Stomach (tissue), 9 donors: ENCODE measurements around the gene GABRR3. TPM values are rescaled to one million over a fixed set of nuclear protein-coding genes. Genes with fewer than 3 reads are reported as not detected.

ENCODE experiments used
- DNase-seq, 2 donors: peaks; one replicate each; pipeline versions ENCODE4 v3.0.0 to v3.0.0-alpha.2; 2013 to 2019
- H3K27ac ChIP-seq, 5 donors: fragments of 200-600 bp in 4 of 5; sonication (generic) in 4 of 5; one replicate each; pipeline ENCODE4 v1.5.1; 2013 to 2019; ENCODE audit warnings: mild to moderate bottlenecking in 1 of 5, moderate library complexity in 1 of 5
- H3K27me3 ChIP-seq, 3 donors: fragments of 200-600 bp; sonication (generic); one replicate each; pipeline ENCODE4 v1.5.1; 2017 to 2019; ENCODE audit warnings: mixed run types in 1 of 3
- H3K36me3 ChIP-seq, 4 donors: fragments of 200-600 bp; sonication (generic); 1 replicate in 3 of 4; 2 replicates in 1 of 4; pipeline ENCODE4 v1.5.1; 2016 to 2019
- H3K4me1 ChIP-seq, 4 donors: fragments of 200-600 bp; sonication (generic); one replicate each; pipeline ENCODE4 v1.5.1; 2016 to 2019
- H3K4me3 ChIP-seq, 4 donors: fragments of 200-600 bp; sonication (generic) in 3 of 4; one replicate each; pipeline ENCODE4 v1.5.1; 2016 to 2019; ENCODE audit warnings: mild to moderate bottlenecking in 1 of 4
- H3K9me3 ChIP-seq, 4 donors: fragments of 200-600 bp; sonication (generic); one replicate each; pipeline ENCODE4 v1.5.1; 2016 to 2019
- EP300 ChIP-seq: sonication (generic); formaldehyde crosslinking; IDR thresholded peaks from one replicate; pipeline ENCODE4 v1.6.1; 2017; ENCODE audit warnings: antibody characterized with exemption
- POLR2A ChIP-seq, 4 donors: fragments of 450-650 bp; IDR thresholded peaks; one replicate each; pipeline ENCODE4 v1.6.1; 2016; ENCODE audit warnings: antibody characterized with exemption in 4 of 4, control low read depth in 2 of 4, mild to moderate bottlenecking in 1 of 4, moderate library complexity in 1 of 4
- POLR2AphosphoS5 ChIP-seq, 3 donors: sonication (generic); formaldehyde crosslinking; IDR thresholded peaks; one replicate each; pipeline ENCODE4 v1.6.1; 2016; ENCODE audit warnings: antibody characterized with exemption in 3 of 3
- WGBS, 5 donors: extraction: QIAGEN DNeasy Blood & Tissue Kit in 3 of 5; methylation state at CpG; one replicate each; pipeline versions ENCODE4 v1.1.5 to v1.1.7; 2013 to 2018; 5-methylcytosine and 5-hydroxymethylcytosine counted together
- intact Hi-C: fragments of 100-400 bp; cut with DNase I; formaldehyde crosslinking; loops from one replicate; pipeline ENCODE4 v1.15.1; 2023; ENCODE audit warnings: low total_unique reads
- polyA plus RNA-seq, 3 donors: library from polyadenylated mRNA; stranded (reverse); fragments of 200-250 nt; gene quantifications; one replicate each; pipeline ENCODE4 v1.2.3, GENCODE V29; 2013
- total RNA-seq, 5 donors: library from RNA; depleted of rRNA; stranded (reverse); fragments of >200 nt; gene quantifications; one replicate each; pipeline versions ENCODE4 v1.1.0 to v1.2.3, GENCODE V29; 2014 to 2016
- TF ChIP-seq, protein P1 (sequence below), 7 experiments: fragments of 450-650 bp in 4 of 7; fragments of 200-600 bp in 3 of 7; sonication (generic) in 3 of 7; IDR thresholded peaks; one replicate each; pipeline ENCODE4 v1.5.1; 2016 to 2019; ENCODE audit warnings: antibody characterized with exemption in 7 of 7, control low read depth in 2 of 7, mild to moderate bottlenecking in 1 of 7
- donor health status: healthy with polysubstance abuse.
- donor health status: Bipolar disorder and iron deficiency.
- donor health status: healthy.

The GABRR3 gene
- total and polyA plus RNA-seq, 8 donors = not detected

DNA sequence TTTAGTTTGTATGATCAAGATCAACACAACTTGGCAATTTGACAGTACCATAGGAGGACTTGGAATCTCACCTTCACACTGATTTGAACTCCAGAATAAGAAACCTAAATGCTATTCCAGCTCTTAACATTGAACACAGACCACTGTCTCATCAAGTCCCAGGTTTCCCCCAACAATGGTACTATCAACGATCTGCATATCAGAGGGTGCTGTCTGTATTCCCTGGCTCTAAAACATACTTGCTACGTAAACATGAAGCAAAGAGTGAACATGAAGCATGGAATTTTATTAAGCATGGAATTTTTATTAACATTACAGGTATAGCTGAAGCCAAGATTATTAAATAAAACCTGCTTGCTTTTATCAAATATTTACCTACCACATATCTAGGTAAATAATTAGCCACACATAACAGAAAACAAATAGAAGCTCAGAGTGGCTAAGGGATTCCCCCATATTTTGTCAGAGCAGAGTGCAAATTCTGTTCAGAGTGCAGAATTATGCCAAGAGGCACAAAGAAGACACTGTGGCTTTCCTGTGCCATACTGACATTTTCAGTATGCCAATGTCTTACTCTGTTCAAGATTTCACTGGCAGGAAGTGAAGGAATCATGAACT, 40.7 kb downstream of the GABRR3 start:
- WGBS, 5 donors = 23 to 64% (median 44%) methylated on average over 2 of the region's 2 CpGs
- H3K27me3 ChIP-seq = no peaks in the 10 kb centered on the region
- no peaks in the 10 kb centered on the region for H3K36me3 ChIP-seq
- intact Hi-C loops = no loop called here
- DNase-seq = no peak
- no peaks in the 10 kb centered on the region for H3K9me3 ChIP-seq
- H3K4me1 ChIP-seq = peaks cover 0 to 9% (median 0%) of the 10 kb centered on the region in 4 donors
- no peak for TF ChIP-seq EP300
- no peak overlapping the region for H3K4me3 ChIP-seq
- no peak overlapping the region for H3K27ac ChIP-seq

DNA sequence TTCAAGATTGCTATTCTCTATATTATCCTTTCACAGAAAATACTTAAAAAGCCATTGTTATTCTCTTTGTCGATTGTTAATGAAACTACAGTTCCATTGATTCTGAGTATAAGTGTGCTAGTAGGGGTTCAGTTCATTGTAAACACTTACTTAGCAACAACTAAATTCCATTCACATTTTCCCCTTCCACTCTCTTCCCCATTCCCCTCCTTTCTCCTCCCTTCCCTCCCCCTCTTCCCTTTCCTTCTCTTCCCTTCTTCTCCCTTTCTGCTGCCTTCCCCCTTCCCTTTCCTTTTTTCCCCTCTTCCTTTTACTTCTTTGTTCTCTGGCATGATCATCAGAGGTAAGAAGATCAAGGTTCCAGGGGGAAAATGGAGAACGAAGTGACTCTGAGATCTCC, 41.6 kb downstream of the GABRR3 start:
- WGBS, 5 donors = 70 to 83% (median 75%) methylated on average over 2 of the region's 2 CpGs
- peaks cover 0 to 9% (median 0%) of the 10 kb centered on the region in 4 donors for H3K4me1 ChIP-seq
- intact Hi-C loops = no loop called here
- H3K9me3 ChIP-seq = no peaks in the 10 kb centered on the region
- H3K36me3 ChIP-seq = no peaks in the 10 kb centered on the region
- H3K27me3 ChIP-seq = no peaks in the 10 kb centered on the region
- H3K27ac ChIP-seq = no peak overlapping the region
- no peak overlapping the region for H3K4me3 ChIP-seq
- TF ChIP-seq EP300 (no peak), POLR2AphosphoS5 (IDR thresholded peaks at IDR 0.05) (no peak), POLR2A (IDR thresholded peaks at IDR 0.05) (no peak)
- TF ChIP-seq, protein P1, sequence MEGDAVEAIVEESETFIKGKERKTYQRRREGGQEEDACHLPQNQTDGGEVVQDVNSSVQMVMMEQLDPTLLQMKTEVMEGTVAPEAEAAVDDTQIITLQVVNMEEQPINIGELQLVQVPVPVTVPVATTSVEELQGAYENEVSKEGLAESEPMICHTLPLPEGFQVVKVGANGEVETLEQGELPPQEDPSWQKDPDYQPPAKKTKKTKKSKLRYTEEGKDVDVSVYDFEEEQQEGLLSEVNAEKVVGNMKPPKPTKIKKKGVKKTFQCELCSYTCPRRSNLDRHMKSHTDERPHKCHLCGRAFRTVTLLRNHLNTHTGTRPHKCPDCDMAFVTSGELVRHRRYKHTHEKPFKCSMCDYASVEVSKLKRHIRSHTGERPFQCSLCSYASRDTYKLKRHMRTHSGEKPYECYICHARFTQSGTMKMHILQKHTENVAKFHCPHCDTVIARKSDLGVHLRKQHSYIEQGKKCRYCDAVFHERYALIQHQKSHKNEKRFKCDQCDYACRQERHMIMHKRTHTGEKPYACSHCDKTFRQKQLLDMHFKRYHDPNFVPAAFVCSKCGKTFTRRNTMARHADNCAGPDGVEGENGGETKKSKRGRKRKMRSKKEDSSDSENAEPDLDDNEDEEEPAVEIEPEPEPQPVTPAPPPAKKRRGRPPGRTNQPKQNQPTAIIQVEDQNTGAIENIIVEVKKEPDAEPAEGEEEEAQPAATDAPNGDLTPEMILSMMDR (IDR thresholded peaks at IDR 0.05) = no peak
- no peak for DNase-seq

DNA sequence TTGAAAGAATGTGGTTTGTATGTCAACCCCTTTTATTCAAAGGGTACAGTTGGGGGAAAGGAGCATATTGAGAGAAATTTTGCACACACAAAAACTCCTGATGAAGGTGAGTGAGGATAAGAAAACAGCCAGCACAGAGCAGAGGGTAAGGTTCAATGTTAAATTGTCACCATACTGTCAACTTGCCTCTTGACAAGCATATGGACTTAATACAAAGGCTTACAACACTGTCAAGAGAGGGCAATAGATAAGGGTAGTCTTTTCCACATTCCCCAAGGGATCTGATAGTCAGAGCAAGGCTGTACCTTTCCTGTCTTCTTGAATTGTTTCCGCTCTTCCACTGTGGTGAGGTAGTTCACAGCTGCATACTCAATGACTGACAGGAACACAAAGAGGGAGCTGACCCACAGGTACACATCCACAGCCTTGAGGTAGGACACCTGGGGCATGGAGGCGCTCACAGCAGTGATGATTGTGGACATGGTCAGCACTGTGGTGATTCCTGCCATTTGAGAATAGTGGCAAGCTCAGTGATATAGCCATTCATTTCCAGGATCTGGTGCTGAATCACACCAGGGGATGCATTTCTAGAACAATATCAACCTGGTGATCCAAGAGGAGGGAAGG, 42.5 kb downstream of the GABRR3 start:
- no peaks in the 10 kb centered on the region for H3K9me3 ChIP-seq
- no peaks in the 10 kb centered on the region for H3K27me3 ChIP-seq
- intact Hi-C loops = no loop called here
- peaks cover 0 to 9% (median 0%) of the 10 kb centered on the region in 4 donors for H3K4me1 ChIP-seq
- 82 to 97% (median 96%) methylated on average over 2 of the region's 2 CpGs for WGBS, 5 donors
- DNase-seq = no peak
- TF ChIP-seq, protein P1 (IDR thresholded peaks at IDR 0.05) = no peak
- TF ChIP-seq POLR2AphosphoS5 (IDR thresholded peaks at IDR 0.05) (no peak), POLR2A (IDR thresholded peaks at IDR 0.05) (no peak), EP300 (no peak)
- no peak overlapping the region for H3K4me3 ChIP-seq
- H3K27ac ChIP-seq = no peak overlapping the region
- H3K36me3 ChIP-seq = no peaks in the 10 kb centered on the region

DNA sequence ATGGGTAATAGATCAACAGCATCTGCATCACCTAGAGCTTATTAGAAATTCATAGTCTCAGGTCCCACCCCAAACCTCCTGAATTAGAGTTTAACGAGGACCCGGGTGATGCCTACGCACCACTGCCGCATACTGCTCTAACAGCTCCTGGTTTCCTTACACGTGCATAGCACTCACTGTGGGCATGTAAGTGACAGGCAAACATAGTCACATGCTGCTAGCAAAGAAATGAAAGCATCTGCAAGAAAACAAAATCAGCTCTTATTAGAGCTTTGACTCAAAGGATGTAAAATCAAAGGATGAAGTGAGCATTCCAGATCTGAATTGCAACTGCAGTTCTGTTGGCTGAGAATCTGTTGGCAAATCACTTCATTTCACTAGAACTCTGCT, 43.8 kb downstream of the GABRR3 start:
- H3K36me3 ChIP-seq = no peaks in the 10 kb centered on the region
- H3K27me3 ChIP-seq = no peaks in the 10 kb centered on the region
- H3K4me1 ChIP-seq = peaks cover 0 to 9% (median 0%) of the 10 kb centered on the region in 4 donors
- no peak overlapping the region for H3K4me3 ChIP-seq
- 51 to 73% (median 65%) methylated on average over 5 of the region's 5 CpGs for WGBS, 5 donors
- no peak overlapping the region for H3K27ac ChIP-seq
- intact Hi-C loops = no loop called here
- no peak for TF ChIP-seq POLR2A (IDR thresholded peaks at IDR 0.05)
- TF ChIP-seq, protein P1 (IDR thresholded peaks at IDR 0.05) = no peak
- TF ChIP-seq POLR2AphosphoS5 (IDR thresholded peaks at IDR 0.05) = no peak
- no peak for TF ChIP-seq EP300
- H3K9me3 ChIP-seq = no peaks in the 10 kb centered on the region
- DNase-seq = peak in 1 of 2 donors; percentile 19
